HCT116 (cell line): ENCODE data around the gene OR51E2. TPM values are rescaled to one million over a fixed set of nuclear protein-coding genes. Genes with fewer than 3 reads are reported as not detected.

Experiments used
- ATAC-seq: fragments of 200-7000 bp; cut with Tn5 transposase; 2 replicates; pipeline ENCODE4 v1.9.1; 2020; ENCODE audit warnings: mild to moderate bottlenecking, moderate library complexity
- BruUV-seq: library from RNA; stranded (reverse); fragments of 400-500 nt; replicated peaks from 2 replicates; lab custom pipeline; 2021; lab: Mats Ljungman, UMichigan
- CTCF ChIA-PET: fragments of 300-600 bp; sonication (Branson Sonifier 250); formaldehyde crosslinking; loops from one replicate; lab custom pipeline; 2021; ENCODE audit warnings: antibody characterized with exemption; lab: Charles Lee
- POLR2A ChIA-PET: fragments of 300-600, 350-600 bp; sonication (Branson Sonifier 250); formaldehyde crosslinking; loops from one replicate; lab custom pipeline; 2021; ENCODE audit warnings: antibody characterized with exemption; lab: Charles Lee
- RAD21 ChIA-PET, 2 experiments: fragments of 300-600 bp; sonication (Branson Sonifier 250); formaldehyde crosslinking; loops; one replicate each; lab custom pipeline; 2023; ENCODE audit warnings: low total read pairs in 2 of 2; ENCODE audit not compliant: uncharacterized antibody in 2 of 2, unreplicated experiment in 2 of 2, low non-redundant PET in 1 of 2; lab: Charles Lee
- DNase-seq: peaks from one replicate; pipeline ENCODE4 v3.0.0-alpha.2; 2010; ENCODE audit warnings: low read depth, low spot score
- H2AFZ ChIP-seq: fragments of 200-600 bp; shearing (Covaris generic), sonication (generic); 2 replicates; pipeline ENCODE4 v1.6.1; 2017; ENCODE audit warnings: low read depth, mixed run types, mixed read lengths, antibody characterized with exemption, low read length; ENCODE audit not compliant: poor library complexity, severe bottlenecking
- H3K27ac ChIP-seq: 2 replicates; pipeline ENCODE4 v1.5.1; 2012; ENCODE audit warnings: low read depth, low read length
- H3K27me3 ChIP-seq: fragments of 200-600 bp; sonication (generic); 2 replicates; pipeline ENCODE4 v1.6.1; 2016; ENCODE audit warnings: mixed run types, low read length, mixed read lengths; ENCODE audit not compliant: insufficient read depth
- H3K36me3 ChIP-seq, 2 experiments: fragments of 200-500 bp in 1 of 2; fragments of 200-600 bp in 1 of 2; sonication (Bioruptor generic) in 1 of 2; sonication (generic) in 1 of 2; 2 replicates each; pipeline versions ENCODE4 v1.5.1 to v1.6.1; 2014 to 2016; ENCODE audit warnings: low read length in 2 of 2, inconsistent platforms in 1 of 2, mixed read lengths in 1 of 2, mixed run types in 1 of 2; ENCODE audit not compliant: insufficient read depth in 2 of 2, control insufficient read depth in 1 of 2
- H3K4me1 ChIP-seq, 2 experiments: fragments of 200-600 bp in 1 of 2; sonication (generic) in 1 of 2; 2 replicates each; pipeline versions ENCODE4 v1.5.1 to v1.6.1; 2012 to 2017; ENCODE audit warnings: low read length in 2 of 2, inconsistent platforms in 1 of 2, mild to moderate bottlenecking in 1 of 2, mixed read lengths in 1 of 2, mixed run types in 1 of 2, moderate library complexity in 1 of 2; ENCODE audit not compliant: insufficient read depth in 2 of 2, control insufficient read depth in 1 of 2
- H3K4me2 ChIP-seq: fragments of 200-600 bp; sonication (generic); 2 replicates; pipeline ENCODE4 v1.6.1; 2017; ENCODE audit warnings: mixed run types, low read length, mixed read lengths
- H3K4me3 ChIP-seq, 2 experiments: fragments of 200-600 bp in 1 of 2; sonication (generic) in 1 of 2; replicated peaks in 1 of 2; 2 replicates each; pipeline ENCODE4 v1.5.1; 2011 to 2016; ENCODE audit warnings: low read length in 2 of 2, control low read depth in 1 of 2, low read depth in 1 of 2, mild to moderate bottlenecking in 1 of 2, mixed read lengths in 1 of 2, mixed run types in 1 of 2
- H3K79me2 ChIP-seq: fragments of 200-600 bp; sonication (generic); 2 replicates; pipeline ENCODE4 v1.6.1; 2017; ENCODE audit warnings: mild to moderate bottlenecking, mixed run types, low read length, moderate library complexity, mixed read lengths; ENCODE audit not compliant: insufficient read depth
- H3K9ac ChIP-seq: fragments of 200-600 bp; sonication (generic); 2 replicates; pipeline ENCODE4 v1.6.1; 2016; ENCODE audit warnings: low read length, mixed read lengths
- H3K9me2 ChIP-seq: fragments of 200-600 bp; sonication (generic), shearing (Covaris generic); 2 replicates; pipeline ENCODE4 v1.6.1; 2017; ENCODE audit warnings: mixed run types, mild to moderate bottlenecking, moderate library complexity; ENCODE audit not compliant: insufficient read depth
- H3K9me3 ChIP-seq, 2 experiments: fragments of 200-500 bp in 1 of 2; fragments of 200-600 bp in 1 of 2; sonication (Bioruptor generic) in 1 of 2; sonication (generic) in 1 of 2; 2 replicates each; pipeline ENCODE4 v1.6.1; 2014 to 2017; ENCODE audit warnings: low read length in 2 of 2, mixed read lengths in 2 of 2, inconsistent platforms in 1 of 2, low read depth in 1 of 2, mild to moderate bottlenecking in 1 of 2, mixed run types in 1 of 2, moderate library complexity in 1 of 2; ENCODE audit not compliant: control insufficient read depth in 1 of 2, insufficient read depth in 1 of 2
- H4K20me1 ChIP-seq: fragments of 200-600 bp; sonication (generic), shearing (Covaris generic); 2 replicates; pipeline ENCODE4 v1.6.1; 2017; ENCODE audit warnings: mixed run types, mild to moderate bottlenecking, moderate library complexity; ENCODE audit not compliant: insufficient read depth
- CEBPB ChIP-seq: IDR thresholded peaks from 2 replicates; pipeline ENCODE4 v1.6.1; 2012; ENCODE audit warnings: low read depth
- ELF1 ChIP-seq: IDR thresholded peaks from 2 replicates; pipeline ENCODE4 v1.6.1; 2012; ENCODE audit warnings: low read depth, borderline replicate concordance
- JUND ChIP-seq: IDR thresholded peaks from 2 replicates; pipeline ENCODE4 v1.6.1; 2012
- POLR2A ChIP-seq: IDR thresholded peaks from 2 replicates; pipeline ENCODE4 v1.7.0; 2011; ENCODE audit warnings: borderline replicate concordance; ENCODE audit not compliant: insufficient read depth, insufficient read length; ENCODE audit errors: extremely low read depth
- POLR2AphosphoS5 ChIP-seq: IDR thresholded peaks from 2 replicates; pipeline ENCODE4 v1.6.1; 2011; ENCODE audit warnings: mild to moderate bottlenecking, low read depth, low read length, moderate library complexity
- YY1 ChIP-seq: IDR thresholded peaks from 2 replicates; pipeline ENCODE4 v1.6.1; 2011; ENCODE audit warnings: low read length, low read depth, moderate library complexity, mild to moderate bottlenecking; ENCODE audit not compliant: insufficient replicate concordance; ENCODE audit errors: extremely low read depth
- ZFX ChIP-seq: fragments of 450-650 bp; IDR thresholded peaks from 2 replicates; pipeline ENCODE4 v1.6.1; 2017
- intact Hi-C: fragments of 100-400 bp; cut with micrococcal nuclease; formaldehyde crosslinking; loops from 2 replicates; pipeline ENCODE4 v1.10.0; 2022
- total RNA-seq: library from RNA; stranded (reverse); gene quantifications from one replicate; pipeline ENCODE4 v1.2.1, GENCODE V29; 2021; ENCODE audit not compliant: unreplicated experiment
- TF ChIP-seq, protein P1 (sequence below): IDR thresholded peaks from 2 replicates; pipeline ENCODE4 v1.6.1; 2012
- TF ChIP-seq, protein P2 (sequence below): IDR thresholded peaks from 2 replicates; pipeline ENCODE4 v1.6.1; 2012; ENCODE audit warnings: low read depth
- TF ChIP-seq, protein P3 (sequence below): IDR thresholded peaks from 2 replicates; pipeline ENCODE4 v1.6.1; 2011; ENCODE audit warnings: mild to moderate bottlenecking, low read length, moderate library complexity; ENCODE audit not compliant: insufficient replicate concordance; ENCODE audit errors: extremely low read depth

OR51E2 gene
- total RNA-seq, 1 experiment from 2014 or later, result not detected

- no peak overlapping the region for H3K4me2 ChIP-seq
- H3K79me2 ChIP-seq, result no peaks in the 10 kb centered on the region
- no peak for DNase-seq
- TF ChIP-seq JUND, result no peak
- TF ChIP-seq, protein P1, sequence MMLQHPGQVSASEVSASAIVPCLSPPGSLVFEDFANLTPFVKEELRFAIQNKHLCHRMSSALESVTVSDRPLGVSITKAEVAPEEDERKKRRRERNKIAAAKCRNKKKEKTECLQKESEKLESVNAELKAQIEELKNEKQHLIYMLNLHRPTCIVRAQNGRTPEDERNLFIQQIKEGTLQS, result no peak
- peaks cover 45% of the 10 kb centered on the region; the same call in 1 of the 2 replicates for H3K27me3 ChIP-seq
- H3K9me3 ChIP-seq, result no peaks in the 10 kb centered on the region
- H3K4me3 ChIP-seq, result no peak overlapping the region
- ATAC-seq, result no peak
- no peaks in the 10 kb centered on the region for H3K9me2 ChIP-seq
- no peaks in the 10 kb centered on the region for H3K36me3 ChIP-seq
- no peak overlapping the region for H2AFZ ChIP-seq
- ChIA-PET POLR2A (no interaction called here), CTCF (no interaction called here), RAD21 (no interaction called here)
- no peak overlapping the region for H3K9ac ChIP-seq
- H4K20me1 ChIP-seq, result no peaks in the 10 kb centered on the region
- H3K4me1 ChIP-seq, result no peaks in the 10 kb centered on the region
- intact Hi-C loops, result no loop called here
- BruUV-seq, result no TSS peak
- H3K27ac ChIP-seq, result no peak overlapping the region
Measured at GRCh38 chr11:4682623-4683419, 14.8 kb downstream of the OR51E2 start.

GRCh38 chr11:4680341-4680740 lies 17.3 kb downstream of the OR51E2 start:
- no peak overlapping the region for H3K4me3 ChIP-seq
- CTCF ChIA-PET, result no interaction called here
- TF ChIP-seq CEBPB, result no peak
- no peak for TF ChIP-seq ELF1
- TF ChIP-seq, protein P2, sequence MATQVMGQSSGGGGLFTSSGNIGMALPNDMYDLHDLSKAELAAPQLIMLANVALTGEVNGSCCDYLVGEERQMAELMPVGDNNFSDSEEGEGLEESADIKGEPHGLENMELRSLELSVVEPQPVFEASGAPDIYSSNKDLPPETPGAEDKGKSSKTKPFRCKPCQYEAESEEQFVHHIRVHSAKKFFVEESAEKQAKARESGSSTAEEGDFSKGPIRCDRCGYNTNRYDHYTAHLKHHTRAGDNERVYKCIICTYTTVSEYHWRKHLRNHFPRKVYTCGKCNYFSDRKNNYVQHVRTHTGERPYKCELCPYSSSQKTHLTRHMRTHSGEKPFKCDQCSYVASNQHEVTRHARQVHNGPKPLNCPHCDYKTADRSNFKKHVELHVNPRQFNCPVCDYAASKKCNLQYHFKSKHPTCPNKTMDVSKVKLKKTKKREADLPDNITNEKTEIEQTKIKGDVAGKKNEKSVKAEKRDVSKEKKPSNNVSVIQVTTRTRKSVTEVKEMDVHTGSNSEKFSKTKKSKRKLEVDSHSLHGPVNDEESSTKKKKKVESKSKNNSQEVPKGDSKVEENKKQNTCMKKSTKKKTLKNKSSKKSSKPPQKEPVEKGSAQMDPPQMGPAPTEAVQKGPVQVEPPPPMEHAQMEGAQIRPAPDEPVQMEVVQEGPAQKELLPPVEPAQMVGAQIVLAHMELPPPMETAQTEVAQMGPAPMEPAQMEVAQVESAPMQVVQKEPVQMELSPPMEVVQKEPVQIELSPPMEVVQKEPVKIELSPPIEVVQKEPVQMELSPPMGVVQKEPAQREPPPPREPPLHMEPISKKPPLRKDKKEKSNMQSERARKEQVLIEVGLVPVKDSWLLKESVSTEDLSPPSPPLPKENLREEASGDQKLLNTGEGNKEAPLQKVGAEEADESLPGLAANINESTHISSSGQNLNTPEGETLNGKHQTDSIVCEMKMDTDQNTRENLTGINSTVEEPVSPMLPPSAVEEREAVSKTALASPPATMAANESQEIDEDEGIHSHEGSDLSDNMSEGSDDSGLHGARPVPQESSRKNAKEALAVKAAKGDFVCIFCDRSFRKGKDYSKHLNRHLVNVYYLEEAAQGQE, result no peak
- no peak for TF ChIP-seq POLR2AphosphoS5
- no peak for TF ChIP-seq JUND
- no peak for TF ChIP-seq YY1
- TF ChIP-seq ZFX, result no peak
- TF ChIP-seq, protein P3, sequence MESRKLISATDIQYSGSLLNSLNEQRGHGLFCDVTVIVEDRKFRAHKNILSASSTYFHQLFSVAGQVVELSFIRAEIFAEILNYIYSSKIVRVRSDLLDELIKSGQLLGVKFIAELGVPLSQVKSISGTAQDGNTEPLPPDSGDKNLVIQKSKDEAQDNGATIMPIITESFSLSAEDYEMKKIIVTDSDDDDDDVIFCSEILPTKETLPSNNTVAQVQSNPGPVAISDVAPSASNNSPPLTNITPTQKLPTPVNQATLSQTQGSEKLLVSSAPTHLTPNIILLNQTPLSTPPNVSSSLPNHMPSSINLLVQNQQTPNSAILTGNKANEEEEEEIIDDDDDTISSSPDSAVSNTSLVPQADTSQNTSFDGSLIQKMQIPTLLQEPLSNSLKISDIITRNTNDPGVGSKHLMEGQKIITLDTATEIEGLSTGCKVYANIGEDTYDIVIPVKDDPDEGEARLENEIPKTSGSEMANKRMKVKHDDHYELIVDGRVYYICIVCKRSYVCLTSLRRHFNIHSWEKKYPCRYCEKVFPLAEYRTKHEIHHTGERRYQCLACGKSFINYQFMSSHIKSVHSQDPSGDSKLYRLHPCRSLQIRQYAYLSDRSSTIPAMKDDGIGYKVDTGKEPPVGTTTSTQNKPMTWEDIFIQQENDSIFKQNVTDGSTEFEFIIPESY, result no peak
- TF ChIP-seq POLR2A, result no peak
- RAD21 ChIA-PET, result no interaction called here
- H4K20me1 ChIP-seq, result no peaks in the 10 kb centered on the region
- no peak for DNase-seq
- no peak overlapping the region for H2AFZ ChIP-seq
- no peak for ATAC-seq
- BruUV-seq, result no TSS peak
- no peak overlapping the region for H3K27ac ChIP-seq
- H3K27me3 ChIP-seq, result peaks cover 25% of the 10 kb centered on the region; the same call in 1 of the 2 replicates
- POLR2A ChIA-PET, result no interaction called here
- no peak overlapping the region for H3K4me2 ChIP-seq
- H3K9me3 ChIP-seq, result no peaks in the 10 kb centered on the region
- H3K9me2 ChIP-seq, result no peaks in the 10 kb centered on the region
- no peak overlapping the region for H3K9ac ChIP-seq
- H3K79me2 ChIP-seq, result no peaks in the 10 kb centered on the region
- no peaks in the 10 kb centered on the region for H3K36me3 ChIP-seq
- intact Hi-C loops, result no loop called here
- H3K4me1 ChIP-seq, result no peaks in the 10 kb centered on the region
